Prostate gland (tissue), 2 donors: ENCODE data around the gene HOATZ. TPM values are rescaled to one million over a fixed set of nuclear protein-coding genes. Genes with fewer than 3 reads are reported as not detected.

Source experiments
- DNase-seq: peaks from one replicate; pipeline ENCODE4 v3.0.0-alpha.2; 2019; ENCODE audit warnings: low spot score
- H3K27ac ChIP-seq, 2 donors: fragments of 200-600 bp; sonication (generic); 2 replicates each; pipeline ENCODE4 v1.5.1; 2017 to 2019
- H3K27me3 ChIP-seq: fragments of 200-600 bp; sonication (generic); replicated peaks from 2 replicates; pipeline ENCODE4 v1.5.1; 2019; ENCODE audit not compliant: insufficient read depth
- H3K36me3 ChIP-seq, 2 donors: fragments of 200-600 bp; sonication (generic); 1 replicate in 1 of 2; 2 replicates in 1 of 2; pipeline versions ENCODE4 v1.5.1 to v1.8.1; 2017 to 2019
- H3K4me1 ChIP-seq: fragments of 200-600 bp; sonication (generic); replicated peaks from 2 replicates; pipeline ENCODE4 v1.5.1; 2019
- H3K4me3 ChIP-seq, 2 donors: fragments of 200-600 bp; sonication (generic); 2 replicates each; pipeline ENCODE4 v1.5.1; 2017 to 2019
- H3K9me3 ChIP-seq: fragments of 200-600 bp; sonication (generic); 2 replicates; pipeline ENCODE4 v1.5.1; 2017
- CTCF ChIP-seq, 4 experiments: fragments of 200-600 bp in 2 of 4; fragments of 450-650 bp in 2 of 4; sonication (generic) in 2 of 4; IDR thresholded peaks; 1 replicate in 3 of 4; 2 replicates in 1 of 4; pipeline ENCODE4 v1.5.1; 2016 to 2019; ENCODE audit warnings: antibody characterized with exemption in 4 of 4, mild to moderate bottlenecking in 2 of 4, moderate library complexity in 2 of 4
- POLR2A ChIP-seq: fragments of 450-650 bp; IDR thresholded peaks from one replicate; pipeline ENCODE4 v1.6.1; 2016; ENCODE audit warnings: antibody characterized with exemption, mild to moderate bottlenecking
- POLR2AphosphoS5 ChIP-seq: sonication (generic); formaldehyde crosslinking; IDR thresholded peaks from one replicate; pipeline ENCODE4 v1.6.1; 2017; ENCODE audit warnings: antibody characterized with exemption
- WGBS: methylation state at CpG from one replicate; pipeline ENCODE4 v1.1.5; 2018; 5-methylcytosine and 5-hydroxymethylcytosine counted together
- intact Hi-C: fragments of 100-400 bp; cut with DNase I; formaldehyde crosslinking; loops from one replicate; pipeline ENCODE4 v1.14.2; 2022
- total RNA-seq, 2 donors: library from RNA; depleted of rRNA; stranded (reverse); fragments of >200 nt; gene quantifications; one replicate each; pipeline ENCODE4 v1.1.0, GENCODE V29; 2016

The HOATZ gene
- total RNA-seq, 2 donors from 2014 or later: 1.0 TPM; not detected in 1

- DNase-seq: no peak
- Histone ChIP-seq H3K4me1 (no peaks in the 10 kb centered on the region), H3K27ac (no peak overlapping the region), H3K36me3 (no peaks in the 10 kb centered on the region), H3K27me3 (peaks cover 8% of the 10 kb centered on the region), H3K4me3 (no peak overlapping the region), H3K9me3 (no peaks in the 10 kb centered on the region)
- WGBS: 83% methylated on average over 2 of the region's 2 CpGs
- TF ChIP-seq CTCF (IDR thresholded peaks at IDR 0.05) (no peak), POLR2A (no peak), POLR2AphosphoS5 (no peak)
- intact Hi-C loops: no loop called here
Measured at GRCh38 chr11:111515591-111515990, 1.0 kb downstream of the HOATZ start.

GRCh38 chr11:111518668-111519067 is 4.1 kb downstream of the HOATZ start:
- Histone ChIP-seq H3K9me3 (no peaks in the 10 kb centered on the region), H3K4me1 (no peaks in the 10 kb centered on the region), H3K27me3 (peaks cover 2% of the 10 kb centered on the region), H3K27ac (no peak overlapping the region), H3K36me3 (no peaks in the 10 kb centered on the region), H3K4me3 (no peak overlapping the region)
- WGBS: 65% methylated on average over 1 of the region's 1 CpG
- no peak for DNase-seq
- intact Hi-C loops: no loop called here
- TF ChIP-seq POLR2A (no peak), POLR2AphosphoS5 (no peak), CTCF (IDR thresholded peaks at IDR 0.05) (no peak)

- H3K4me3 ChIP-seq: no peak overlapping the region
- no peak for DNase-seq
- H3K27me3 ChIP-seq: no peaks in the 10 kb centered on the region
- no peaks in the 10 kb centered on the region for H3K36me3 ChIP-seq
- no peaks in the 10 kb centered on the region for H3K4me1 ChIP-seq
- TF ChIP-seq CTCF (IDR thresholded peaks at IDR 0.05) (no peak), POLR2AphosphoS5 (no peak), POLR2A (no peak)
- WGBS: 94% methylated on average over 2 of the region's 2 CpGs
- H3K27ac ChIP-seq: no peak overlapping the region
- intact Hi-C loops: no loop called here
- no peaks in the 10 kb centered on the region for H3K9me3 ChIP-seq
Measured at GRCh38 chr11:111520560-111520959, 6.0 kb downstream of the HOATZ start.

GRCh38 chr11:111521135-111521534 is 6.6 kb downstream of the HOATZ start:
- intact Hi-C loops: no loop called here
- Histone ChIP-seq H3K27me3 (no peaks in the 10 kb centered on the region), H3K9me3 (no peaks in the 10 kb centered on the region), H3K27ac (no peak overlapping the region), H3K4me1 (no peaks in the 10 kb centered on the region), H3K4me3 (no peak overlapping the region), H3K36me3 (no peaks in the 10 kb centered on the region)
- TF ChIP-seq POLR2A (no peak), POLR2AphosphoS5 (no peak), CTCF (IDR thresholded peaks at IDR 0.05) (no peak)
- 33% methylated on average over 2 of the region's 2 CpGs for WGBS
- DNase-seq: no peak

GRCh38 chr11:111522426-111522825 is 7.8 kb downstream of the HOATZ start:
- no peak overlapping the region for H3K27ac ChIP-seq
- no peaks in the 10 kb centered on the region for H3K27me3 ChIP-seq
- no peaks in the 10 kb centered on the region for H3K4me1 ChIP-seq
- WGBS: 94% methylated on average over 5 of the region's 5 CpGs
- TF ChIP-seq POLR2AphosphoS5 (no peak), POLR2A (no peak), CTCF (IDR thresholded peaks at IDR 0.05) (no peak)
- DNase-seq: no peak
- no peaks in the 10 kb centered on the region for H3K9me3 ChIP-seq
- intact Hi-C loops: no loop called here
- H3K36me3 ChIP-seq: no peaks in the 10 kb centered on the region
- H3K4me3 ChIP-seq: no peak overlapping the region
